ENCODE measurements around the gene SLC35F1. TPM values are rescaled to one million over a fixed set of nuclear protein-coding genes. Genes with fewer than 3 reads are reported as not detected.

SLC35F1 gene
- total RNA-seq, 1 experiment from 2014 or later: not detected

DNA sequence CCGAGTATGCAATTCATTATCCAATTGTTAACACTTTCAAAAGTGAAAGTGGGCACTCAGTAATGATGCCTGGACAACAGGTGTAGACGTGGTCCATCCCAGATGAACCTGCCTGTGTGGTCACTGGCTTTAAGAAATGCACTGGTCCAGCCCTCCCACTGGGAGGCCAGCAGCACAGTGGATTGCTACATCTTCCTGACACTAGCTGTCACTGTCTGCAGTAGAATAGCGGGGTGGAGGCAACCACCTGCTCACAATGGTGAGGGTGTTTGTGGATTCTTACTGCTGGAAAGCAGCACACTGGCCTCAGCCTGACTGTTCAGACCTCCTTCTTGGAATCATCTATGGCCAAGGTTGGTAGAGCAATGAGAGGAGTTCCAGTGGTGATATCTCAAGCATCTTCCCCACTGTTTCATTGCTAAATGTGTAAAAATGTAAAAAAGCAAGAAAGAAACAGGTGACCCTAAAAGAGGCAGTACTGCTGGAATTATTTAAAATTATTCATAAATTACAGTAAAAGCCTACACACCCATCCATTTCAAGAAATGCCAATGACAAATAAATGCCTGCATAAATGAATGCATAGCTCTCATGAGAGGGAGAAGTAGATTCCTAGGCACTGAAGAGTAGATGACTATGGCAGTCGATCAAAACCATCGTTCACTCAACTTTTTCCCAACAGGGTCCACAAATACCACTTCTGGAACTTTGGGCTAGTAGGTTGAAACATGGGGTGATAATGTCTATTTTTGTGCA lies 413.0 kb downstream of the SLC35F1 start:
- no peaks in the 10 kb centered on the region for H3K9me3 Mint-ChIP-seq (ENCODE audit: unreplicated experiment)
- no peaks in the 10 kb centered on the region for H3K4me1 Mint-ChIP-seq (ENCODE audit: insufficient read depth, unreplicated experiment)
- intact Hi-C loops (cut with micrococcal nuclease): no loop called here
- ChIA-PET CTCF (interaction anchor here (0.6 to 1.2 kb wide), 3 partner anchors 14 to 356 kb away, joined by 3 to 4 read pairs (median 3); no protein-coding TSS in a partner anchor), POLR2A (no interaction called here)
- H3K27me3 Mint-ChIP-seq (ENCODE audit: insufficient read depth, unreplicated experiment): no peaks in the 10 kb centered on the region
- H3K36me3 Mint-ChIP-seq (ENCODE audit: insufficient read depth, unreplicated experiment): no peaks in the 10 kb centered on the region
- no peak for TF ChIP-seq CTCF (IDR thresholded peaks at IDR 0.05; ENCODE audit: unreplicated experiment)
- BruUV-seq (replicated peaks): no TSS peak
- DNase-seq (ENCODE audit: unreplicated experiment): no peak
- H3K27ac Mint-ChIP-seq (ENCODE audit: low read depth, unreplicated experiment): no peak overlapping the region
- H3K4me3 Mint-ChIP-seq (ENCODE audit: unreplicated experiment): no peak overlapping the region

- no peak overlapping the region for H3K27ac Mint-ChIP-seq (ENCODE audit: low read depth, unreplicated experiment)
- no peak for DNase-seq (ENCODE audit: unreplicated experiment)
- ChIA-PET CTCF (interaction anchor here (0.6 to 1.0 kb wide), 2 partner anchors 14 to 37 kb away, joined by 3 read pairs; no protein-coding TSS in a partner anchor), POLR2A (no interaction called here)
- peaks cover 6% of the 10 kb centered on the region for H3K4me1 Mint-ChIP-seq (ENCODE audit: insufficient read depth, unreplicated experiment)
- no peaks in the 10 kb centered on the region for H3K36me3 Mint-ChIP-seq (ENCODE audit: insufficient read depth, unreplicated experiment)
- no peaks in the 10 kb centered on the region for H3K27me3 Mint-ChIP-seq (ENCODE audit: insufficient read depth, unreplicated experiment)
- TF ChIP-seq CTCF (IDR thresholded peaks at IDR 0.05; ENCODE audit: unreplicated experiment): no peak
- intact Hi-C loops (cut with micrococcal nuclease): no loop called here
- H3K9me3 Mint-ChIP-seq (ENCODE audit: unreplicated experiment): no peaks in the 10 kb centered on the region
- H3K4me3 Mint-ChIP-seq (ENCODE audit: unreplicated experiment): no peak overlapping the region
- BruUV-seq (replicated peaks): no TSS peak
These were observed 413.6 kb downstream of the SLC35F1 start for GRCh38 chr6:118320652-118321051.

DNA sequence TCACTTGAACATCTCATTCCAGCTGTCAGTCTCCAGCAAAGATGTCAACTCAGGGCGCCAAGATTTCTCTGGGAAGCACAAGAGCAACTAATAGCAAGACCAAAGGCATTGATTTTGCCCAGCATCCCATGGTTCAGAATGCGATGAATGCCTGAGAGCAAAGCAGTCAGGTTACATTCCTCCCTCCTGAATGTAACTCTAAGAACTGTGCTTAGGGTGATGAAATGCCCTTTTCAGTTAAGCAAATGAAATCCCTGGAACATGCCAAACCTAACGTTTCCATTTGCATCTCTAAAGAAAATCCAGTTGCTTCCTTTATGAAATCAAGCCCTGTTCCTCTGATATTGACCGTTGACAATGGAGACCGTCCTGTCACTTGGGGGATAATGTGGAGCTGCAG lies 417.1 kb downstream of the SLC35F1 start:
- H3K27ac Mint-ChIP-seq (ENCODE audit: low read depth, unreplicated experiment): no peak overlapping the region
- POLR2A ChIA-PET: no interaction called here
- no peak for TF ChIP-seq CTCF (IDR thresholded peaks at IDR 0.05; ENCODE audit: unreplicated experiment)
- no peaks in the 10 kb centered on the region for H3K36me3 Mint-ChIP-seq (ENCODE audit: insufficient read depth, unreplicated experiment)
- H3K9me3 Mint-ChIP-seq (ENCODE audit: unreplicated experiment): peaks cover 10% of the 10 kb centered on the region
- no peak overlapping the region for H3K4me3 Mint-ChIP-seq (ENCODE audit: unreplicated experiment)
- no TSS peak for BruUV-seq (replicated peaks)
- no peak for DNase-seq (ENCODE audit: unreplicated experiment)
- intact Hi-C loops (cut with micrococcal nuclease): no loop called here
- H3K4me1 Mint-ChIP-seq (ENCODE audit: insufficient read depth, unreplicated experiment): peaks cover 6% of the 10 kb centered on the region
- no peaks in the 10 kb centered on the region for H3K27me3 Mint-ChIP-seq (ENCODE audit: insufficient read depth, unreplicated experiment)
- CTCF ChIA-PET: interaction anchor here (0.6 to 1.2 kb wide), 3 partner anchors 15 to 403 kb away, joined by 3 to 4 read pairs (median 3); no protein-coding TSS in a partner anchor

DNA sequence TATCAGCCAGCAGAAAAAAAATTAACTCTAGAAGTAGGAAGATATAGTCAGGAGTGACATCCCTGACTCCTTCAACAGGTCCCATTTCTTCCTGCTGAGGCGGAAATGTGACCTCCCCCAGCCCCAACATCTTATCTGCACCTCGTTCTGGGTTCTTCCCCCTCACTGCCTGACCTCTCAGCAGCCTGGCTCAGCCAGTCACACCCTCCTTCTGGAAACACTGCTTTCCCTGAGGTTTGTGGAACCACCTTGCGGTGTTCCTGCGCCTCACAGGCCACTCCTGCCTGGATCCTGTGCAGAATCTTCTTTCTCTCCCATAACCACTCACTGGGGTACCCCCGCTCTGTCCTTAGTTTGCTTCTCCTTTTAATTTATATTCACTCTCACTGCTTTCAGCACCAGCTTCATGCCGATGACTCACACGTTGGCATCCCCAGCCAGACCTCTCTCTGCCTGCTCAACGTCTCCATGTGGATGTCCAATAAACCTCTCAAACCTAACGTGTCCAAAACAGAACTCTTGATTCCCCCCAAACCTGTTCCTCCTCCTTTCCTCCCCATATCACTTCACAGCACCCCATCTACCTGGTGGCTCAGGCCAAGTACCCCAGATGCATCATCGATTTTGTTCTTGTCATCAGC lies 418.3 kb downstream of the SLC35F1 start:
- no peaks in the 10 kb centered on the region for H3K27me3 Mint-ChIP-seq (ENCODE audit: insufficient read depth, unreplicated experiment)
- H3K9me3 Mint-ChIP-seq (ENCODE audit: unreplicated experiment): peaks cover 10% of the 10 kb centered on the region
- POLR2A ChIA-PET: interaction anchor here (0.7 kb wide), 1 partner anchor 22 kb away, joined by 3 read pairs; no protein-coding TSS in a partner anchor
- no peak for TF ChIP-seq CTCF (IDR thresholded peaks at IDR 0.05; ENCODE audit: unreplicated experiment)
- DNase-seq (ENCODE audit: unreplicated experiment): peak; percentile 42
- H3K4me1 Mint-ChIP-seq (ENCODE audit: insufficient read depth, unreplicated experiment): peaks cover 6% of the 10 kb centered on the region
- intact Hi-C loops (cut with micrococcal nuclease): no loop called here
- CTCF ChIA-PET: interaction anchor here (0.6 to 1.2 kb wide), 4 partner anchors 147 to 461 kb away, joined by 3 to 4 read pairs (median 3); no protein-coding TSS in a partner anchor
- H3K4me3 Mint-ChIP-seq (ENCODE audit: unreplicated experiment): no peak overlapping the region
- no peak overlapping the region for H3K27ac Mint-ChIP-seq (ENCODE audit: low read depth, unreplicated experiment)
- H3K36me3 Mint-ChIP-seq (ENCODE audit: insufficient read depth, unreplicated experiment): no peaks in the 10 kb centered on the region
- no TSS peak for BruUV-seq (replicated peaks)
